Skin of body (tissue), 2 donors: ENCODE data around the gene CTSD. TPM values are rescaled to one million over a fixed set of nuclear protein-coding genes. Genes with fewer than 3 reads are reported as not detected.
"Not testable (repeated sequence)": the region's sequence is repeated elsewhere in the genome, so short reads cannot be mapped to it uniquely, and the experiment has no call there.

Experiments used
- DNase-seq: peaks from one replicate; lab custom pipeline; 2025; lab: John Stamatoyannopoulos, UW
- total RNA-seq: library from RNA; depleted of rRNA; stranded (reverse); fragments of >200 nt; gene quantifications from one replicate; pipeline ENCODE4 v1.2.3, GENCODE V29; 2014

The CTSD gene
- 118 TPM for total RNA-seq

DNA sequence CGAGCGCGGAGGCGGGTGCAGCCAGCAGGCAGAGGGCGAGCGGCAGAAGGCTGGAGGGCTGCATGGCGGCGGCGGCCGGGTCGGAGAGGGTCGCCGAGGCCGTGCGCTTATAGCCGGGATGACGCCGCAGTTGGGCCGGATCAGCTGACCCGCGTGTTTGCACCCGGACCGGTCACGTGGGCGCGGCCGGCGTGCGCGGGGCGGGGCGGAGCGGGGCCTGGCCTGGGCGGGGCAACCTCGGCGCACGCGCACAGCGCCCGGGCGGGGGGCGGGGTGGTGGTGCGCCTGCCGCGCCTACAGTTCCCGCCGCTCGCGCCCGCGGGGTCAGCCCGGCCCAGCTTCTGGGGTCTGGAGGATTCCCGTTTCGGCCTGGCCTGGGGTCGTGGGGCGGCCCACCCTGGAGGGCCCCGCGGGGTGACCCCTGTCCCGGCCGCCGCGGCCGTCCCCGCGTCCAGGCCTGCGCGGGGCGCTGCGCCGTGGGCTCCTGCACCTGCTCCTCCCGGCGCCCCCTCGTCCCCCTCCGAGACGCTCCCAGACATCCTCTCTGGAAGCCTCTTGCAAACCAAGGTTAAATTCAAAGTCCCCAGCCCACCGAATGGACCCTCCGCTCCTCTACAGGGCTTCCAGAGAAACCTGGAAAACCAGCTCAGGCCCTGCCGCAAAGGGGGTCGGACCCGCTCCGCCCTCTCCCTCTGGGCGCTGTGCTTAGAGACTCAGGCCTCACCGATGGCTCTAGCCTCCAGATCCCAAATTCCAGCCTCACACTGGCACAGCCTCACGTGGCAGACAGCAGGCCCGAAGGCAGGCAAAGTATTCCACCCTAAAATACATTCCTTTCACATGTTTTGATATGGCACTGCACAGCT lies at the start of gene CTSD:
CTSD (minus strand) TSS at position 132 of the 866 bp plus-strand sequence; CDS start at position 64, 68 bp downstream.
- peak; percentile 64 for DNase-seq

DNA sequence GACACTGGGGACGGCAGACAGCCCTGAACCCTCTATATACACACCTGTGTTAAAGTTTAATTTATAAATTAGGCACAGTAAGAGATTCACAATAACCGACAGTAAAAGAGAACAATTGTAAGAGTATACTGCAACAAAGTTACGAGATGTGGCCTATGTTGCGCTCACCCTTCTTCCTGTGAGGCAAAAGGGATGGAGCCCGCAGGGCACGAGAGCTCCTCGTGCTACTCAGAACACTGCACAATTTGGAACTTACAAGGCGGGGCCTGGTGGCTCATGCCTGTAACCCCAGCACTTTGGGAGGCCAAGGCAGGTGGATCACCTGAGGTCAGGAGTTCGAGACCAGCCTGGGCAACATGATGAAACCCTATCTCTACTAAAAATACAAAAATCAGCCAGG lies 49.6 kb upstream of the CTSD start:
- not testable (repeated sequence) for DNase-seq

DNA sequence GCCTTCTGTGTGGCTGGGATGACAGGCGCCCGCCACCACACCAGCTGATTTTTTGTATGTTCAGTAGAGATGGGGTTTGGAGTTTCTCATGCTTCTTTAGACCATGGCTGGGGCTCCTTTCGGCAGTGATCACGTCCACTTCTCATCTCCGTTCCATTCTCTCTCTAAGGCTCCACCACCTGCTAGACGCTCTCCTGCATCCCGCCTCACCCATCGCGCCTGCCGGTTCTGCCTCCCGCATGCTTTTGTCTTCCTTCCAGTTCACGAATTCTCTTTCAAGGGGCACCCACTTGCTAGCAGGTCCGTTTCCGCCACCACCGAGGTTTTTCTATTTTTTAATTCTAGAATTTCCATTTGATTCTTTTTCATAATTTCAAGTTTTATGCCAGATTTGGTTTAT lies 49.1 kb upstream of the CTSD start:
- DNase-seq: no peak

DNA sequence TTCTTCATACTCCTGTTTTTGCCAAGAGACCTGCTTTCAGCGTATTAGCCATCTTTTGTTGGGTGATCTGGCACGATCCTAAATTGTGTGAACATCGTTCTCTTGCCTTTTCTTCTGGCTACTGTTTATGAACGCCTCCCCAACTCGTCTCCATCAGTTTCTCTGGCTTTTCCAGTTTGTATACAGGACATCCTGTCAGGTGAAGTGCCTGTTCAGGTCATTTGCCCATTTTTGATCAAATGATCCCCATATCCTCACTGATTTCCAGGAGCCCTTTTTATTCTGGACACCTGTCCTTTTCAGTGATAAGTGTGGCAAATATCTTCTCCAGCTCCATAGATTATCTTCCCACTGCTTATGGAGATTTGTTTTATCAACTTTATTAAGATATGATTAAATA lies 48.5 kb upstream of the CTSD start:
- DNase-seq: no peak

DNA sequence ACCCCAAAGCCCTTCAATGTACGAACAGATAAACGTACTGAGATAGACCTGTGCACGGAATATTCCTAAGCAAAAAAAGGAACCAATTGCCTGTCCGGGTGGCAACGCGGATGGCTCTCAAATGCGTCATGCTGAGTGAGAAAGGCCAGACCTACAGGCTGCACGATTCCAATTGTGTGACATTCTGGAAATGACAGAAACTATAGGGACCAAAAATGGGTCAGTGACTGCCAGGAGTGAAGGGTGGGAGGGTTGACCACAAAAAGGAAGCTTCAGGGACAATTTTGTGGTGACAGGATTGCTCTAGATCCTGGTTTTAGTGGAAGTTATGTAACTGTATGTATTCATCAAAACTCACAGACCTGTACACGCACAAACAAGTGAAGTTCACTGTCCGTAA lies 47.0 kb upstream of the CTSD start:
- DNase-seq: no peak

DNA sequence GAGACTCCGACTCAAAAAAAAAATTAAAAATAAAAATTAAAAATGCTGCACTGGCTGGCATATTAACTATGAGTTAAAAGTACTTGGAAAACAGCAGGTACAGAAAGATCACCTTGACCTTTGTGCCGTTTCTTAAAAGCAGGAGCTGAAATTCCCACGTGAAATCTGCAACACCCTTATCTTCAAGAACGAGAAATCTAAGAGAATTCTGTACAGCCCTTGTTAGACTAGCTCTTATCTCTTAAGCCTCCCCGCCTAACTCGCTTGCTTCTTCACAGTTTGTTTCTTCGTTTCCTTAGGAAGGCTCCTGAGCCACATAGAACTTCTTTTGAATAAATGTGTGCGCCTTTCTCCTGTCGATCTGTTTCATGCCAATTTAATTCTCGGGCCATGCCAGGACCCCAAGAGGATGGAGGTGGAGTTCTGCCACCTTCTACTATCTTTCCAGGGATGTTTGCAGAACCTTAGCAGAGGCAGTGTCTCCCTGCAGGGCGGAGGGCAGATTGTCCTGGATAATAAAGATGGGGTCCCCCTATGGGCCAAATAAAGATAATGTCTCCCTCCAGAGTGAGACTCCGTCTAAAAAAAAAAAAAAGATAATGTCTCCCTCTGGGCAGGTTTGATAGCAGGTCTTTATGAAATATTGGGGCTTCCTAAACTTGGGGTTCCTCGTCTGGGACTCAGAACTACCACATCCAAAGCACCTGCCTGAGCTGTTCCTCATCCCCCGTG lies 43.7 kb upstream of the CTSD start:
- no peak for DNase-seq

DNA sequence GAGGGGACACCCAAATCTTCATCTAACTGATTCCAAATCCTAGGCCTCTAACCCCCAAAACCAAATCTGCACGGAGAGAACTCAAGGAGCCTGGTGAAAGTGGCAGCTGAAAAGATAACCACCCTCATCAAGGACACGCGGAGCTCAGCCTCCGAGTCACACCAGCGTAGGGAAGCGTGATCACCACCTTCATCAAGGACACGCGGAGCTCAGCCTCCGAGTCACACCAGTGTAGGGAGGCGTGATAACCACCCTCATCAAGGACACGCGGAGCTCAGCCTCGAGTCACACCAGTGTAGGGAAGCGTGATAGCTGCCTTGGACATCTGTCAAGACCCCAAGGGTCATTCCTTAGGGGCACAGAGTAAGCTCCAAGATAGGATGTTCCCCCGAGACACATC lies 41.8 kb upstream of the CTSD start:
- DNase-seq: no peak

DNA sequence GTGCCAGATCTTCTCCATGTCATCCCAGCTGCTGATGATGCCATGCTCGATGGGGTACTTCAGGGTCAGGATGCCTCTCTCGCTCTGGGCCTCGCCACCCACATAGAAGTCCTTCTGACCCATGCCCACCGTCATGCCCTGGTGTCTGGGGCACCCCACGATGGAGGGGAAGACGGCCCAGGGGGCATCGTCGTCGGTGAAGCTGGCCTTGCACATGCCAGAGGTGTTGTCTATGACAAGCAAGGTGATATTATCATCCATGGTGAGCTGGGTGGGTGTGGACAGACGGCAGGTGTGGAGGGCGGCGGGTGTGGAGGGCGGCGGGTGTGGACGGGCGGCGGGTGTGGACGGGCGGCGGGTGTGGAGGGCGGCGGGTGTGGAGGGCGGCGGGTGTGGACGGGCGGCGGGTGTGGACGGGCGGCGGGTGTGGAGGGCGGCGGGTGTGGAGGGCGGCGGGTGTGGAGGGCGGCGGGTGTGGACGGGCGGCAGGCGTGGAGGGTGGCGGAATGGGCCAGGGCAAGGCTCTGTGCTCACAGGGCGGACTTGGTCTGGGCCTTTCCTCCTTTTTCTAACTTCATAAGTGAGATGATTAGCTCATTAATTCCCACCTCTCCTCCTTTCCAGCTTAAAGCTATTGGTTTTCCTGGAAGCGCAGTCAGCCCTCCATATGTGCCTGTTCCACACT lies 40.2 kb upstream of the CTSD start:
- DNase-seq: not testable (repeated sequence)

DNA sequence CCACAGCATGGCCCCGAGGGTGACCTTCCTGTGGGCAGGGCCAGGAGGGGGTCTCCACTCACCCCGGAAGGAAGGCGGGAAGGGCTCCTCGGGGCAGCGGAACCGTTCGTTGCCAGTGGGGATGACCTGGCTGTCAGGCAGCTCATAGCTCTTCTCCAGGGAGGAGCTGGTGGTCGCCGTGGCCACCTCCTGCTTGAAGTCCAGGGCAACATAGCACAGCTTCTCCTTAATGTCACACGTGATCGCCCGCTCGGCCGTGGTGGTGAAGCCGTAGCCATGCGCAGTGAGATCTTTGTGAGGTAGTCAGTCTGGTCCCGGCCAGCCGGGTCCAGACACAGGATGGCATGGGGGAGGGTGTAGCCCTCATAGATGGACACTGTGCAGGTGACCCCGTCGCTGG lies 39.5 kb upstream of the CTSD start:
- no peak for DNase-seq

DNA sequence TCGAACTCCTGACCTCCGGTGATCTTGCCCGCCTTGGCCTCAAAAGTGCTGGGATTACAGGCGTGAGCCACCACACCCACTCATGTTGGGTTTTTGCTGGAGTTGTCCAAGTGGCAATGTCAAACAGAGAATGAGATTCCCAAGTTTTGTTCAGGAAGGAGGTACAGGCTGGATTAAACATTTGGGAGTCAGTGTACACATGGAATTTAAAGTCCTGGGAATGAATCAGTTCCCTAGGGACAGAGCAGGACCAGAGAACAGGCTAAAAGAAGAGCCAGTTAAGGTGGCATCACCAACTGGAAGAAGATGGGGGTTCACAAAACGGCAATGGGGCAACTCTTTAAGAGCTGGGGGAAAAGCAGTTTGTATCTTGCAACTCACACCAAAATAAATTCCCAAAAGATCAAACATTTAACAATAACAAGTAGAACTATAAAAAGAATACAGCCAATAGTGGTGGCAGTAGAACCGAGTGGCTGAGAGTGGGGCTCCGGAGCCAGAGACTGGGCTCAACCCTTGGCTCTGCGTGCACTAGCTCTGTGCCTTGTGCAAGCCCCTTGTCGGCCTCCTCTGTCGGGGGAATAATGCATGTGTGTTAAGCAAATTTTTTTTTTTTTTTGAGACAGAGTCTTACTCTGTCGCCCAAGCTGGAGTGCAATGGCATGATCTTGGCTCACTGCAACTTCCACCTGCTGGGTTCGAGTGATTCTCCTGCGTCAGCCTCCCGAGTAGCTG lies 33.8 kb upstream of the CTSD start:
- no peak for DNase-seq

DNA sequence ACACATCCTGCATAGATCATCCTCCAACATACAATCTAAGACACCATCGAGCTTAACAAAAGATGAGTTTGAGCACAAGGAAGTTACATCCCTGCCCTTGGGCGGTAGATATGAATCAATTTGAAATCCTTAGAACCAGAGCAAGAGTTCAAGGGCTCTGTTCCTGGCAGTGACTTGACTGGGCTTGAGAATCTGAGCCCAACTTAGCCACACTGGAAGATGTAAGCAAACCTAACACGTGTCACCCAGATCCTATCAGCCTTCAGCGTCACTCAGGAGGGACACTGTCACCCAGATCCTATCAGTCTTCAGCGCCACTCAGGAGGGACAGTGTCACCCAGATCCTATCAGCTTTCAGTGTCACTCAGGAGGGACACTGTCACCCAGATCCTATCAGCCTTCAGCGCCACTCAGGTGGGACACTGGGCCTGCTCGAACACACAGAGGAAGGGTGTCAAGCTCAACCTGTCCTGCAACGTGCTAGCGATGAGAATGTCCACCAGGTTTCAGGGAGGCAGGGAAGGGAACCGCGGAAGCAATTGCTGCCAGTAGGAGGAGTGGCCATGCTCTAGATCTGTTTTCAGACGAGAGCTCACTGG lies 32.8 kb upstream of the CTSD start:
- no peak for DNase-seq

DNA sequence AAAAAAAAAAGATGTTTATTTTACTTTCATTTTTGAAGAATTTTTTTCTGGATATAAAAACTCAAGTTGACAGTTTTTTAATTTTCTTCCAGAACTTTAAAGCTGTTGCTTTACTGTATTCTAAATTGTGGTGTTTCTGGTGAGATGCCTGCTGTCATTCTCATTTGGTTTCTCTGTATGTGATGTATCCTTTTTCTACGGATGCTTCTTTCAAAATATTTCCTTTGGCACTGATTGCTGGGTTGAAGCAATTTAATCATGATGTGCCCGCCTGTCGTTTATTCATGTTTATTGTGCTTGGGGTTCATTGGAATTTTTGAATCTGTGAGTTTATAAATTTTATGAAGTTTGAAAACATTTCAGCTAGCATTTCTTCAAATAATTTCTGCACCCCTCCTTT lies 29.4 kb upstream of the CTSD start:
- no peak for DNase-seq

DNA sequence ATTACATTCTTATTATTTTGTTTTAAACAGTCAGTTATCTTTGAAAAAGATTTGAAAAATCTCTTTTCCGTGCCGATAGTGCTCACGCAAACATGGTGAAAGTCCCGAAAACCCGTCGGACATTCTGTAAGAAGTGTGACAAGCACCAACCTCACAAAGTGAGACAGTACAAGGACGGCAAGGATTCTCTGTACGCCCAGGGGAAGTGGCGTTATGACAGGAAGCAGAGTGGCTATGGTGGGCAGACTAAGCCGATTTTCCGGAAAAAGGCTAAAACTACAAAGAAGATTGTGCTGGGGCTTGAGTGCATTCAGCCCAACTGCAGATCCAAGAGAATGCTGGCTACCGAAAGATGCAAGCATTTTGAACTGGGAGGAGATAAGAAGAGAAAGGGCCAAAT lies 28.7 kb upstream of the CTSD start:
- DNase-seq: no peak

DNA sequence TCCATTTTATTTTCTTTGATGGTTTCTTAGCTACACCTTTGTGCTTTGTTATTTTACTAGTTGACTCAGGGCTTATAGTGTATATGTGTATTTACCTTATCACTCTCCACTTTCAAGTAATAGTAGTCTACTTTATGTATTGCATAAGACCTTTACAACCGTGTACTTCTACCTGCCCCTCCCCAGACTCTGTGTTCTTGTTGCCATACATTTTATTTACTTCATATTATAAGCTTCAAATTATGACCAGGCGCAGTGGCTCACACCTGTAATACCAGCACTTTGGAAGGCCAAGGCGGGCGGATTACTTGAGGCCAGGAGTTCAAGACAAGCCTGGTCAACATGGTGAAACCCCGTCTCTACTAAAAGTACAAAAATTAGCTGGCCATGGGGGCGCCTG lies 28.2 kb upstream of the CTSD start:
- DNase-seq: no peak

DNA sequence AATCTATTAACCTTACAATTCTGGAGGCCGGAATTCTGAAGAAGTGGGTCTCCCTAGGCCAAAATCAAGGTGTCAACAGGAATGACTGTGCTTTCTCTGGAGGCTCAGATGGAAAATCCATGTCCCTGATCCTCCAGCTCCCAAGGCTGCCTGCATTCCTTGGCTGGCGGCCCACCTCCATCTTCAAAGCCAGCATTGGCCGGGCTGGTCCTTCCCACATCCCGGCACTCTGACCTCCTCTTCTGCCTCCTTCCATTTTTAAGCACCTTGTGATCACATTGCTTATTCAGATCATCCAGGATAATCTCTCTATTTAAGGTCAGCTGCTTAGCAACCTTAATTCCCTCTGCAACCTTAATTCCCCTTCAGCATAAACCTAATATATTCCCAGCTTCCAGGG lies 22.7 kb upstream of the CTSD start:
- no peak for DNase-seq

DNA sequence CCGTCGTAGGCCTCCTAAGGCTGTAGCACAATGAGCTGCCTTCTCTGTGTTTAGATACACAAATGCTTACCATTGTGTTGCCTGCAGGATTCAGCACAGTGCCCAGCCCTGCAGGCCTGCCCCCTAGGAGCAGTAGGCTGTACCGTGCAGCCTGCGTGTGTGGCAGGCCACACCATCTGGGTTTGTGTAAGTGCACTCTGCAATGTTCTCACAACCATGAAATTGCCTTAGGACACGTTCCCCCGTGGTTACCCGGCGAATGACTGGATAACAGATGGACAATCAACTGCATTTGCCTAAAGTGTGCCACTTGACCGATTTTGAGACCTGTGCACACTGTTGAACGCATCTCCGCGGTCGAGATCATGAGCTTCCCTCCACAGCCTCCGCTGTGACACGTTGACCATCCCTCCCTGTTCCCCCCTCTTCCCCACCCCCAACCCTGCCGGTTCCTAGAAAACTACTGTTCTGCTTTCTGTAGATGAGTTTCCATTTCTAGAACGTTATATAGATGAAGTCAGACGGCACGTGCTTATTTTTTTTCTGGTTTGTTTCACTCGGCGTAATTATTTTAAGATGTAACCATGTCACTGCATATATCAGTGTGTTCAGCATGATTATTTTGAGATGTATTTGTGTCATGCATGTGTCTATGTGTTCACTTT lies 22.2 kb upstream of the CTSD start:
- DNase-seq: peak; percentile 64

DNA sequence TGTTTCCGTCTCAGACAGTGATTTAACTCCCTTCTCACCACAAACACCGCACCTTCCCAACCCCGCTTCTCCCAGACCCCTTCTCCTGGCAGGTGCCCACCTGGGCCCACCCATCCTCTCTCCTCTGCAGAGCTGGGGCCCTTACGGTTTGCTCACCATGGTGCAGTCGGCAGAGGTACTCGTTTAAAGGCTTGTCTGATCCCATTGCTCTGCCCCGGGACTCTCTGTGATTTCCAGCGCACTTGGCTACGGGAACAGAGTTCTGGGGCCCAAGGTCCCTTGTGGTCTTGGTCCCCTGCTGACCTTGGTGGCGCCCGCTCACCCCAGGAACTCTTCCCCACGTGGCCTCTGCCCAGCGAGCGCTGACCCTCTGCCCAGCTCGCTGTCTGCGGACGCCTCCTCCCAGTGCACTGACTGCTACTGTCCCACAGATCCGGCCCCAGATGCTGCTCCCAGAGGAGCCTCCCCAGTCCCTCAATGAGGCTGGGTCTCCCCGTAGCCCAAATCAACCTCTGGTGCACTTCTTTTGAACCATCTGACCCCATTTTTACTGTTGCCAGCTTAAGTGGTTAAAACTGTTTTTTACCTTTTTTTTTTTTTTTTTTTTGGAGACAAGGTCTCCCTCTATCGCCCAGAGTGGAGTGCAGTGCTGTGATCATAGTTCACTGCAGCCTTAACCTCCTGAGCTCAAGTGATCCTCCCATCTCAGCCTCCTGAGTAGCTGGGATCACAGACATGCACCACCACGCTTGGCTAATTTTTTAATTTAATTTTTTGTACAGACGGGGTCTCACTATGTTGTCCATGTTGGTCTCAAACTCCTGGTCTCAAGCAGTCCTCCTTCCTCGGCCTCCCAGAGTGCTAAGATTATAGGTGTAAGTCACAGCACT lies 21.3 kb upstream of the CTSD start:
- DNase-seq: no peak

DNA sequence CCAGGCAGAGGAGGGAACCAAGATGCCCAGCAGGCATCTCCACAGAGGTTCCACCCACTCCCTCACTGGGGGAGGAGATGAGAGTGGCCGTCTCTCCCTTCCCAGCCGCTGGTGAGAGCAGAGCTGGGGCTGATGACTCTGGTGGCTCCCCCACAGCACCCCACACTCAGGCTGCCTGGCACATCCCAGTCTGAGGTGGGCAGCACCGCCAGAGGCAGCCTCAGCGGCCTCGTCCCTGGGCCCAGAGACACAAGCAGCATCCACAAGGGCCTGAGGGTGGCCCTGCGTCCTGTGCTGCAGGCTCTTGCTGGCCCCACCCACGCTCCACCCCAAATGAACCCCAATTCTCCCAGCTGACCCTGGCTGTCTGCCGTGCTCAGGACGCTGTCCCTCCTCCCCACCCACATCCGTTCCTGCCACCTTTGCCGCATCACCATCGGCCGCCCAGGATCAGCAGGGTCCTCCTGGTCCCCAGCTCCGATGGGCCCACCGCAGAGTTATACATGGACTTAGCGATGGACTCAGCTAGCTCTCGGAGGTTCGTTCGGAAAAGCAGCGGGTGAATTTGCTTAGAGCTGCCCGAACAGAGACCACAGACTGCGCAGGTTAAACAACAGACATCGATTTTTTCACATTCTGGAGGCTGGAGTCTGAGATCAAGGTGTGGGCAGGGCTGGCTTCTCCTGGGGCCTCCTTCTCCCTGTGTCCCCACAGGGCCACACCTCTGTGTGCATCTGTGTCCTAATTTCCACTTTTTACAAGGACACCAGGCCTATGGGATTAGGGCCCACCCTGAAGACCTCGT lies 20.2 kb upstream of the CTSD start:
- no peak for DNase-seq
